Measurements from ENCODE around the gene BICC1.

BICC1 gene

DNA sequence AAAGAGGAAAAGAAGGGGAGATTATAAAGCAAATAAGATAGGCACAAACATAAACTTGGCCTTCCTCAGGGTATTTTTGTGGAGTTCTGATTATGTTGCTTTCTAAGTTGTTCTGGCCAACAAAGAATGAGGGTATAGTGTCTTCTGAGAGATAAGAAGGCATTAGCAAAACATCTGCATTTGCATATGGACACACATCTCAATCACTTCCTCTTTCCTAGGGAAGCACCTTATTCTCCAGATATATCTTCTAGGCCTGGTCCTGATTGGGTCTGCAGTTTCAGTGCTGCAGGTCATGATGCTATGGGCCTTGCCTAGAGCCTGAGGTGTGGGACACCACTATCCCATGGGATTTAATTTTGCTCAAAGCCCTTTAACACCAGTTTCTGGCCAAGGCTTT, 355.0 kb downstream of the BICC1 start:
- DNase-seq (ENCODE audit: low read depth), result no peak

DNA sequence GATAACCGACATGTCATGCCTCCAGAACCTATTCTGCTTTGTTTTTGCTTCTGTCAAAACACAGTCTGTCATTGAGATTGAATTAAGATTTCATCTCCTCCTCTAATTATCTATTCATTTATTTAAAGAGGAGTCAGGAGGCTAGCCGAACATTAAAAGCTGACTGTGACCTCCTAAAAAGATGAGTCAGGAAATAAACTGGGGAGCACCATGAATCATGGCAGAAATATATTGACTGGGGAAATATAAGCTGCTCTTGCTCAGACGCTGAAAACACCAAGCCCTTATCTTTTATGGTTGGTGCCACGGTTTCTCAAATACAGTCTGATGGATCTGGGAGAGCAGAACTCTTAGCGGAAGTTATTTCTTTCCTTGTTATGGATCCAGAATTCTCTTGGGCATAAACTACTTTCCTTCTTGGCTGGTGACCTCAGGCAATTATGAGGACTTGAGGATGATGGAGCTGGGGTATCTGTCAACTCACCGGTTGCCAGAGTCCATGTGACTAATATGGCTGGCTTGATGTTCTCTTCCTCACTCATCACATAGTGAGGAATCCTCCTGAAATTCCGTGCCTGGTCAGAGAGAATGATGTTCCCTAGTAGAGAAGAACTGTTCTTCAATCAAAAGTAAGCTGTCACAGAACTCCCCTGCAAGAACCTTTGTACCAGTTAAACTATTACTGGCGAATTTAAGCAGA, 356.2 kb downstream of the BICC1 start:
- DNase-seq (ENCODE audit: low read depth), result no peak

GRCh38 chr10:58870070-58870469, 357.4 kb downstream of the BICC1 start:
- no peak for DNase-seq (ENCODE audit: low read depth)

GRCh38 chr10:58873161-58873560, 360.5 kb downstream of the BICC1 start:
- DNase-seq (ENCODE audit: low read depth), result no peak

Measured in stimulated activated CD8-positive, alpha-beta memory T cell treated with anti-CD3 and anti-CD28 coated beads, Interleukin-12 subunit alpha, Interleukin-12 subunit beta, amount 100 ng/mL, for 1 hour (primary cell).